HEK293T (cell line): ENCODE measurements around the gene SLC25A20.

ENCODE experiments used
- CTCF ChIA-PET: fragments of 350-600 bp; formaldehyde crosslinking; extraction: SDS; loops from one replicate; lab custom pipeline; 2021; ENCODE audit warnings: antibody characterized with exemption, inconsistent platforms; lab: Yijun Ruan, JAX
- POLR2A ChIA-PET: fragments of 350-600 bp; formaldehyde crosslinking; extraction: SDS; loops from one replicate; lab custom pipeline; 2020; ENCODE audit warnings: antibody characterized with exemption, inconsistent platforms; lab: Yijun Ruan, JAX
- DNase-seq: peaks from one replicate; pipeline ENCODE4 v3.0.0; 2012; ENCODE audit warnings: mixed read lengths; ENCODE audit errors: extremely low spot score
- ARNT ChIP-seq: fragments of 450-650 bp; IDR thresholded peaks from 2 replicates; pipeline ENCODE4 v1.6.1; 2017; ENCODE audit warnings: mild to moderate bottlenecking
- BHLHE40 ChIP-seq: fragments of 450-650 bp; IDR thresholded peaks from 2 replicates; pipeline ENCODE4 v1.6.1; 2016; ENCODE audit warnings: mild to moderate bottlenecking, moderate library complexity, borderline replicate concordance
- CTBP1 ChIP-seq: fragments of 450-650 bp; IDR thresholded peaks from 2 replicates; pipeline ENCODE4 v1.6.1; 2016; ENCODE audit warnings: borderline replicate concordance
- ELF4 ChIP-seq: fragments of 450-650 bp; IDR thresholded peaks from 2 replicates; pipeline ENCODE4 v1.6.1; 2017; ENCODE audit warnings: antibody characterized with exemption
- FOXA1 ChIP-seq: fragments of 450-650 bp; IDR thresholded peaks from 2 replicates; pipeline ENCODE4 v1.6.1; 2016; ENCODE audit warnings: mild to moderate bottlenecking
- FOXK2 ChIP-seq: fragments of 450-650 bp; IDR thresholded peaks from 2 replicates; pipeline ENCODE4 v1.6.1; 2016; ENCODE audit warnings: mild to moderate bottlenecking
- FOXM1 ChIP-seq: fragments of 450-650 bp; IDR thresholded peaks from 2 replicates; pipeline ENCODE4 v1.6.1; 2017; ENCODE audit warnings: mild to moderate bottlenecking, borderline replicate concordance
- HDGF ChIP-seq: fragments of 450-650 bp; IDR thresholded peaks from 2 replicates; pipeline ENCODE4 v1.6.1; 2017; ENCODE audit warnings: antibody characterized with exemption, borderline replicate concordance
- L3MBTL2 ChIP-seq: fragments of 450-650 bp; conservative IDR thresholded peaks from 2 replicates; pipeline ENCODE4 v1.6.1; 2016; ENCODE audit warnings: mild to moderate bottlenecking
- LEF1 ChIP-seq: fragments of 450-650 bp; IDR thresholded peaks from 2 replicates; pipeline ENCODE4 v1.6.1; 2017; ENCODE audit warnings: mild to moderate bottlenecking, borderline replicate concordance
- NFRKB ChIP-seq: fragments of 450-650 bp; IDR thresholded peaks from 2 replicates; pipeline ENCODE4 v1.6.1; 2016; ENCODE audit warnings: mild to moderate bottlenecking, moderate library complexity
- PKNOX1 ChIP-seq: fragments of 450-650 bp; IDR thresholded peaks from 2 replicates; pipeline ENCODE4 v1.6.1; 2016
- SP1 ChIP-seq: fragments of 450-650 bp; IDR thresholded peaks from 2 replicates; pipeline ENCODE4 v1.6.1; 2017
- SUZ12 ChIP-seq: fragments of 450-650 bp; IDR thresholded peaks from 2 replicates; pipeline ENCODE4 v1.6.1; 2016; ENCODE audit warnings: mild to moderate bottlenecking
- TARDBP ChIP-seq: fragments of 450-650 bp; IDR thresholded peaks from 2 replicates; pipeline ENCODE4 v1.6.1; 2016
- ZNF384 ChIP-seq: fragments of 450-650 bp; IDR thresholded peaks from 2 replicates; pipeline ENCODE4 v1.6.1; 2016

SLC25A20 gene

GRCh38 chr3:48852151-48852550 lies 46.5 kb downstream of the SLC25A20 start:
- POLR2A ChIA-PET = no interaction called here

GRCh38 chr3:48851407-48851806 lies 47.3 kb downstream of the SLC25A20 start:
- ChIA-PET POLR2A (no interaction called here), CTCF (no interaction called here)
- TF ChIP-seq NFRKB (no peak), ELF4 (no peak), PKNOX1 (no peak), FOXA1 (no peak), SUZ12 (no peak), ZNF384 (no peak), ARNT (no peak), FOXK2 (no peak), SP1 (no peak), TARDBP (no peak), HDGF (no peak), LEF1 (no peak), CTBP1 (no peak), FOXM1 (no peak), L3MBTL2 (no peak), BHLHE40 (no peak)
- DNase-seq = no peak

More at GRCh38 chr3:48852151-48852550, 46.5 kb downstream of the SLC25A20 start:
- DNase-seq = no peak
- TF ChIP-seq BHLHE40 = no peak
- TF ChIP-seq ELF4 = no peak
- CTCF ChIA-PET = no interaction called here

GRCh38 chr3:48848816-48849515 lies 49.7 kb downstream of the SLC25A20 start:
- no peak for DNase-seq
- ChIA-PET POLR2A (interaction anchor here (2.9 kb wide), 1 partner anchor 70 kb away, joined by 21 read pairs; the partner anchor contains the start of gene ARIH2), CTCF (interaction anchor here (0.6 kb wide), 1 partner anchor 52 kb away, joined by 3 read pairs; no protein-coding TSS in a partner anchor)
- TF ChIP-seq NFRKB = no peak
- TF ChIP-seq FOXA1 = no peak
- TF ChIP-seq ELF4 = no peak
- TF ChIP-seq PKNOX1 = no peak
- TF ChIP-seq SUZ12 = no peak
- TF ChIP-seq BHLHE40 = no peak
- no peak for TF ChIP-seq FOXK2
- no peak for TF ChIP-seq HDGF
- TF ChIP-seq FOXM1 = no peak
- TF ChIP-seq SP1 = no peak
- no peak for TF ChIP-seq L3MBTL2
- no peak for TF ChIP-seq ZNF384
- TF ChIP-seq TARDBP = no peak
- TF ChIP-seq CTBP1 = no peak
- TF ChIP-seq LEF1 = no peak
- TF ChIP-seq ARNT = no peak

GRCh38 chr3:48847504-48848423 lies 50.9 kb downstream of the SLC25A20 start, which contains the start of gene PRKAR2A:
Gene PRKAR2A (minus strand): TSS chr3:48847874. CDS start chr3:48847596, 278 bp downstream.
- TF ChIP-seq CTBP1 (no peak), ELF4 (no peak), BHLHE40 (no peak), PKNOX1 (no peak), LEF1 (no peak)
- POLR2A ChIA-PET = interaction anchor here (0.6 to 2.9 kb wide), 15 partner anchors 8 to 1417 kb away, joined by 3 to 21 read pairs (median 4); partner anchors contain the start of genes ARIH2, IP6K2, SLC25A20 and WDR6
- CTCF ChIA-PET = interaction anchor here (0.8 kb wide), 1 partner anchor 23 kb away, joined by 3 read pairs; no protein-coding TSS in a partner anchor
- DNase-seq = peak; percentile 96

GRCh38 chr3:48847053-48847503 lies 51.6 kb downstream of the SLC25A20 start:
- POLR2A ChIA-PET = interaction anchor here (0.6 to 2.9 kb wide), 13 partner anchors 9 to 1417 kb away, joined by 3 to 21 read pairs (median 4); partner anchors contain the start of genes ARIH2, IP6K2, SLC25A20 and WDR6
- TF ChIP-seq BHLHE40 (no peak), L3MBTL2 (peak; percentile 89)
- peak; percentile 64 for DNase-seq
- CTCF ChIA-PET = interaction anchor here (0.8 kb wide), 1 partner anchor 24 kb away, joined by 3 read pairs; no protein-coding TSS in a partner anchor
